Retinal pigment epithelial cell (primary cell): ENCODE data around the gene ANKMY1.

Experiments
- DNase-seq: peaks from one replicate; pipeline ENCODE4 v3.0.0-alpha.2; 2010; ENCODE audit warnings: low read depth
- H3K4me3 ChIP-seq: 2 replicates; pipeline ENCODE4 v1.5.1; 2011; ENCODE audit warnings: mild to moderate bottlenecking, low read length, control low read depth, moderate library complexity
- TF ChIP-seq, protein P1 (sequence below): conservative IDR thresholded peaks from 2 replicates; pipeline ENCODE4 v1.5.1; 2011; ENCODE audit warnings: low read depth, low read length, control low read depth, inconsistent platforms

The ANKMY1 gene

DNA sequence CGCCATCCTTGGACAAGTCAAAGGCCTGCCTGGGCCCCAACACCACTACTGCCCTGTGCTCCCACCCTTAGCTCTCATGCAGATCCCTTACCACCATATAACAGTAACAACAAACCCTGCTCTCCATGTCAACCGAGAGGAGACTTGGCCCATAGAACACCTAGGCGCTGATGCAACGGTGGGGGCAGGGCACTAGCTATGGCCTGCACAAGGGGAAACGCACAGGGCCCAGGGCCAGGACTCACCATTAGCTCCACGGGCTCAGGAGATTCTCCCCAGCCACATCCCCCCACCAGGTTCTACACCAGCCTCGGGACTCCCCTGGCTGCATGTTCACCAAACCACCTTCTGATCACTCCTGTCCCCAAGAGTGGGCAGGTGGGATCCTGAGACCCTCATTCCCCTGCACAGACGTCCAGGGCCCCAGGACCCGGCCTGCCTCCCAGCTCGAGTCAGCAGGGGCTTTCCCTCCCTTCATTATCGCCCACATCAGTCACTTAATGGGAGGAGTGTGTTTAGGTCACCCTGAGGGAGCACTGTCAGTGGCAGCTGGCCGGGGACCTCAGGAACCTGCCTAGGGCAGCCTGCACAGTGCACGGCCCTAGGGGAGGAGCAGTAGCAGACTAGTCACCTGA is 29.3 kb downstream of the ANKMY1 start:
- no peak overlapping the region for H3K4me3 ChIP-seq
- DNase-seq, result no peak
- TF ChIP-seq, protein P1, sequence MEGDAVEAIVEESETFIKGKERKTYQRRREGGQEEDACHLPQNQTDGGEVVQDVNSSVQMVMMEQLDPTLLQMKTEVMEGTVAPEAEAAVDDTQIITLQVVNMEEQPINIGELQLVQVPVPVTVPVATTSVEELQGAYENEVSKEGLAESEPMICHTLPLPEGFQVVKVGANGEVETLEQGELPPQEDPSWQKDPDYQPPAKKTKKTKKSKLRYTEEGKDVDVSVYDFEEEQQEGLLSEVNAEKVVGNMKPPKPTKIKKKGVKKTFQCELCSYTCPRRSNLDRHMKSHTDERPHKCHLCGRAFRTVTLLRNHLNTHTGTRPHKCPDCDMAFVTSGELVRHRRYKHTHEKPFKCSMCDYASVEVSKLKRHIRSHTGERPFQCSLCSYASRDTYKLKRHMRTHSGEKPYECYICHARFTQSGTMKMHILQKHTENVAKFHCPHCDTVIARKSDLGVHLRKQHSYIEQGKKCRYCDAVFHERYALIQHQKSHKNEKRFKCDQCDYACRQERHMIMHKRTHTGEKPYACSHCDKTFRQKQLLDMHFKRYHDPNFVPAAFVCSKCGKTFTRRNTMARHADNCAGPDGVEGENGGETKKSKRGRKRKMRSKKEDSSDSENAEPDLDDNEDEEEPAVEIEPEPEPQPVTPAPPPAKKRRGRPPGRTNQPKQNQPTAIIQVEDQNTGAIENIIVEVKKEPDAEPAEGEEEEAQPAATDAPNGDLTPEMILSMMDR, result no peak

- DNase-seq, result no peak
- TF ChIP-seq, protein P1, result no peak
- H3K4me3 ChIP-seq, result no peak overlapping the region
Measured at GRCh38 chr2:240527153-240527750, 30.5 kb downstream of the ANKMY1 start.

DNA sequence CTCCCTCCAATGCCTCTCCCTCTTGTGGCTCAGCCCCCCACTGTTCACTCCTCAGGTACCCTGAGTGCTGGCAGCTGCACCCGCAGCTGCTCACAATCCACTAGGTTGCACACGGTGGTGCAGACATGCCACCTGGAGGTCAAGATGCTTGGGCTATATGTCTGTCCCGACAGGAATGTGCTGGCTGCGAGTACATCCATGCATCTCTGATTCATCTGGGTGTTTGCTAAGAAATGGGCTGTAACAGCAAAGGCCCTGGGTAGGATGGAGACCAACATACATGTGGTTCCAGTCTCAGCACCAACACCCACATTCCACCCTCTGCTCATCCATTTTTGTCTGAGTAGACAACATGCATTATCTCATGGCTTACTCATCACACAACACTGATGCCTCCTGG is 31.3 kb downstream of the ANKMY1 start:
- no peak for DNase-seq
- H3K4me3 ChIP-seq, result no peak overlapping the region
- TF ChIP-seq, protein P1, result no peak

- no peak overlapping the region for H3K4me3 ChIP-seq
- TF ChIP-seq, protein P1, result no peak
- DNase-seq, result no peak
Measured at GRCh38 chr2:240525802-240526201, 32.0 kb downstream of the ANKMY1 start.

- TF ChIP-seq, protein P1, result no peak
- H3K4me3 ChIP-seq, result no peak overlapping the region
- DNase-seq, result no peak
Measured at GRCh38 chr2:240524963-240525718, 32.6 kb downstream of the ANKMY1 start.

GRCh38 chr2:240523451-240524281 is 34.1 kb downstream of the ANKMY1 start:
- TF ChIP-seq, protein P1, result no peak
- DNase-seq, result no peak
- no peak overlapping the region for H3K4me3 ChIP-seq
